GM21515 (cell line): ENCODE results near the gene DFFB.

Source experiments
- ATAC-seq: cut with Tn5 transposase; IDR thresholded peaks from one replicate; pipeline ENCODE4 v1.9.1; 2021; ENCODE audit not compliant: unreplicated experiment

Gene DFFB

DNA sequence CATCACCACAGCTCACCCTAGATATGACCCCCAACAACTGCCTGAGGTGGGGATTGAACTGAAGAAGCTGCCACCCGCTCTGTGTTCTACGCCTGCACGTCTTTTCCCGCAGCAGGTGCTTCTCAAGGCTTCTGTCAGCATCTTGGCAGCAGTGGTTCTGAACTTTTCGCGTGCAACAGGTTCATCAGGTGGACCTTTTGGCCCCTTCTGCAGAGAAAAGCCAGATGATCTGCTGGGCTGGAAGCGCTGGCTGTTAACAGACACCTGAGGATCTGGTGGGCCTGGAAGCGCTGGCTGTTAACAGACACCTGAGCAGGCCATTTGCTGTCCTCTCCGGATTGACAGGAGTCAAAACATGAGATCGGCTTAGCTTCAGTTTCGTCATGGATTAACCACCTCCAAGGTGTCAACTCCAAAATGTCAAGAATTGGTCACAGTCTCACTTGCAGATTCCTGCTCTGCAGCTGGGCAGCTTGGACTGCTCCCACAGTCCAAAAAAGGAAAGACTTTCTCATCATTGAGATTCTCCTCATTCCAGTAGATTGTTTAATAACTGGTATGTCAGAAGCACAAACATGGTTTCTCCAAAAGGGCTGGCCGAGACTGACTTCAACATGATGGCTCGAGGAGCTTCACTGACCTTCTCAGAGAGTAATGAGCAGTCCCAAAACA lies 38.1 kb downstream of the DFFB start:
- ATAC-seq = no peak

DNA sequence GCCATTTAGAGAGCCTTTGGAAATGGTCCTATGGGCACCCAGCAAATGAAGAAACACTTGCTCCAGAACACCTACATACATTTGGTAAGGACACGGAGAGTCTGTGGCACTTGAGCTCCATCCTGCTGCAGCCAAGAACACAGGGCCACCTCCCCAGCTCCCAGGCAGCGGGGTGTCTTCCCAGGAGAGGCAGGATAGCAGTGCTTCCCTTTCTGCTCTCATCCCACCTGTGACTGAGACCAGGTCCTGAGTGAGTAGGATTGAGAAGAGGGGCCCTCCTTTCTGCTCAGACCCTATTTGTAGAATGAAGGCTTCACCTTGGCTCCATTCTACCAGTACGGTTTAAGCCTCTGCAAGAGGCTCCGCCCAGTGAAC lies 38.7 kb downstream of the DFFB start:
- no peak for ATAC-seq

DNA sequence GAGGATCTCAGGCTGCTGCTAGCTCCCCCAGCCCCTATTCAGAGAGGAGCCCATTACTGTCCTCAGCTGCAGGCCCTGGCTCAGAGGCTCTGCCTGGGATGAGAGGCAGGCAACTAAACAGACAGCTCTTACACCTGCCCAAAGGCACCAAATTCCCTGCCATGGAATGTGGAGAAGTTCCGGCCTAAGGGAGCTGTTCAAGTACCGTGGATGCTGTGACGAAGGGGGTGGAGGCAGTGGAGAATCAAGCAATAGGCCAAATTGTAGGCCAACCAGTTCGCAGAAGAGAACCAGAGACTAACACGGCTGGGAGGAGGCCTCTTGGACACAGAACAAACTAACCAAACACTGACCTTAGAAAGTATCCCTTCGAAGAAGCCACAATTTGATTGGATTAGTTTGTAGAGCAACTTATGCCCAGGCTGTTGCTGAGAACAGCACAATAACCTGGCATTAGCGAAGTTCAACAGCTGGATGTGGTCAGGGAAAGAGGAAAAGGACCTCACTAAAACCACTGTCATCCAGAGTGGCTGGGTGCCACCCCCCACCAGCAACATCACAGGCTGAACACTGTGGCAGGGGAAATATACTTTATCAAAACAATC lies 39.2 kb downstream of the DFFB start:
- ATAC-seq = no peak

DNA sequence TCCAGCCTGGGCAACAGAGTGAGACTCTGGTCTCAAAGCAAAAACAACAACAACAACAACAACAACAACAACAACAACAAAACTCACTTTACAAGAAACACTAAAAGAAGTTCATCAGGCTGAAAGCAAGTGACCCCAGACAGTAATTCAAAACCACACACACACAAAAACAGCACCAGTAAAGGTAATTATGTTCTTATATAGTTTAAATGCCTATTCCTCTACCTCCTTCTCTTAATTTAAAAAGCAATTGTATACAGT lies 41.1 kb downstream of the DFFB start:
- no peak for ATAC-seq

DNA sequence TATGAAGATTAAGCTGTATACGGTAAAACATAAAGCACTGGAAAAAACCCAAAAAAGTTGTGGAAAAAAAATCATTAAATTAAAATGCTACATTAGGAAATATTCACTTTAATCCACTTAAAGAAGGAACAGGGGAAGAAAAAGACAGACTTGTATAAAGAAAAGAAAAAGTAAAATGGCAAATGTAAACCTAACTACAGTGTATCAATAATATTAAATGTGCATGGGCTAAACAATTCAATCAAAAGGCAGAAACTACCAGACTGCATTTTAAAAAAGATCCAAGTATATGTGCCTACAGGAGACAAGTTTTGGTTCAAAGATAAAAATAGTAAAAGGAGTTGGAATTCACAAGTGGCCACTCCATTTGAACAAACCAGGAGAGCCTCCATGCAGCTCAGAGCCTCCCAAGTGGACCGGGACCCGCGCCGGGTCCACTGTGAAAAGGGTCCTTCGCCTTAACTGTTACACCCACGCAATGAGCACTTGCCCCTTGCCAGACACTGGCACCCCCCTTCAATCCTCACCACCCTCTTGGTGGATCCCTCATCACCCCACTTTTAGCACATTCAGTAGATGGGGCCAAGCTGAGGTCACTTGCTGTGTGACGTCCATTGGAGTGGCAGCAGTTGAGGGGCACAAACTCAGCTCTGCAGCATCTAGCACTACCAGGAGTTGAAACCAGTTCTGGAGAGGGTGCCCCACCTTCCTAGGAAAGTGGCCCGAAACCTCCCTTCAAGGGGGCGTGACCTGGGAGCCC lies 41.9 kb downstream of the DFFB start:
- ATAC-seq = no peak

DNA sequence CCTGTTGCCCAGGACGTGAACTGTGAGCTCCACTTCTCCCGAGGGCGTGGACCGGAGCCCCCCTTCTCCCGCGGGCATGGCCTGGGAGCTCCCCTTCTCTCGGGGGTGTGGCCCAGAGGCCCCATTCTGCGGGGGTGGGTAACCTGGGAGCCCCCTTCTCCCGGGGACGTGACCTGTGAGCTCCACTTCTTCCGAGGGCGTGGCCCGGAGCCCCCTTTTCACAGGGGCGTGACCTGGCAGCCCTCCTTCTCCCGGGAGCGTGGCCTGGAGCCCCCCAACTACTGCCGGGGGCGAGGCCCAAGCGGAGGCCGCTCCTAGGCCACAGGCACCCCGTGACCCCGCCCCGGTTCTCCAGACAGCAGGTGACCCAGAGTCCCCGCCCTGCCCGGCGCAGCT lies 42.5 kb downstream of the DFFB start:
- ATAC-seq = peak; percentile 4

DNA sequence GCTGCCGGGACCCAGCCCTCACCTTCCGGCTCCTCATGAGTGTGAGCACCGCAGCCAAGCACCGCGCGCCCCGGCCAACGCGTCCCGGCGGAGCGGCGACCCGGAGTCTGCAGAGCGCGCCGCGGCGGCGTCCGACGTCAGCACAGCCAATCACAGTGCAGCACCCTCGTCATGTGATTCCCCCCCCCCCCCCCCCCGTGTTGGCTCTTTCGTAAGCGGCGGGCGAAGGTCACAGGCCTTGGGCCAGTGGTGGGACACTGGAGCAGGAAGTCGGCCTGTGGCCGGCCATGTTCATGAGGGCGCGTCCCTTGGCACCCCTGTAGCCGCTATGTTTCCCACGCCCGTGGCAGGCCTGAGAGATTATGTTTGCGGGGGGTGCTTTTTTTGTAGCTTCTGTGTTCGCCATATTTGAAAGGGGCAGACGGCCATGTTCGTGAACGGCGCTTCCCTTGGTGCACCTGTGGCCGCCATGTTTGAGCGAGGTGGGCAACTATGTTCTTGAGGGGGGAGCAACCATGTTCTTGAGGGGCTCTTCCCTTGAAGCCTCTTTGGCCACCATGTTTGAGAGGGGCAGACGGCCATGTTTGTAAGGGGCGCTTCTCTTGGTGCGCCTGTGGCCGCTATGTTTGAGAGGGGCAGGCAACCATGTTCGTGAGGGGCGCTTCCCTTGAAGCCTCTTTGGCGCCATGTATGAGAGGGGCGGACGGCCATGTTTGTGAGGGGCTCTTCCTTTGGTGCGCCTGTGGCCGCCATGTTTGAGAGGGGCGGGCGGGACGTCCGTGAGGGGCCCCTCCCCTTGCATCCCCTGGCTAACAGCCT lies 43.1 kb downstream of the DFFB start, which contains the start of gene C1orf174:
TSS of gene C1orf174 (minus strand) at position 123 of the 819 bp plus-strand sequence. CDS start at position 37, 86 bp downstream.
- ATAC-seq = peak; percentile 71

DNA sequence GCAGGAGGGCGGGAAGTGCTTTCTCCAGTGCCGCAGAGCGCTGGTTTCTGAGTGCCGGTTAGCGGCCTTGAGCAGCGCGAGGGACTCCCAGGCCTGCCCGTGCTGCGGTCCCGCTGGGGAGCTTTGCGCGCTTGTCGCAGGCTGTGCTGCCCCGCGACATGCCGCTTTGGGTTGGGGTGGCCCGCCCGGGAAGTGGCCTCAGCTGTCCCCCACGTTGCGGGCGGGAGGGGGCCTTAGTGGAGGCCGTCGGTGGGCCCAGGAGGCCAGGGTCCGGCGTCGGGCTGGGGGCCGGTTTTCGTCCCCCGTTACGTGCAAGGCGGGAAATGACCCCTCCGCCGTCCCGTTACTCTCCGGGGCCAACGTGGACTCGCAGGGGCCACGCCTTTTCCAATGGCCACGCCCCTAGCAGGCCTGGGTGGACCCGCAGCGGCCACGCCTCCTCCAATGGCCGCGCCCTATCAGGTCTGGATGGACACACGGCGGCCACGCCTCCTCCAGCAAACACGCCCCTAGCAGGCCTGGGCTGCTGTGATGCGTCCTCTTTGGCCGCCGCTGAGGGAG lies 43.8 kb downstream of the DFFB start:
- peak; percentile 47 for ATAC-seq

DNA sequence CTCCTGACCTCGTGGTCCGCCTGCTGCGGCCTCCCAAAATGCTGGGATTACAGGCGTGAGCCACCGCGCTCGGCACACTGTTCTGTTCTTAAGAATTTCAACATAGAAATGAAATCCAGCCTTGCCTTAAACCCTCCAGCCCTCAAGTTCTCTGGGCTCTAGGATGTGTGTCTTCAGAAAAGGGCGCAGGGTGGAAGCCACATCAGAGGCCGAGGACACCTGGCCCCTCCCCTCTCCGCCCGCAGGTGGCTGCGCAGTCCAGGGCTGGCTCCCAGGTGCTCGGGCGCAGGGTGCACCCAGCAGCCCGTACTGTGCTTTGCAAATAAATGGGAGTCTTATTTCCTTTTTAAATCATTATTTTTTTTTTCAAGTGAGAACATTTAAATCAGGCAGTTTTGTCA lies 44.8 kb downstream of the DFFB start:
- ATAC-seq = no peak

DNA sequence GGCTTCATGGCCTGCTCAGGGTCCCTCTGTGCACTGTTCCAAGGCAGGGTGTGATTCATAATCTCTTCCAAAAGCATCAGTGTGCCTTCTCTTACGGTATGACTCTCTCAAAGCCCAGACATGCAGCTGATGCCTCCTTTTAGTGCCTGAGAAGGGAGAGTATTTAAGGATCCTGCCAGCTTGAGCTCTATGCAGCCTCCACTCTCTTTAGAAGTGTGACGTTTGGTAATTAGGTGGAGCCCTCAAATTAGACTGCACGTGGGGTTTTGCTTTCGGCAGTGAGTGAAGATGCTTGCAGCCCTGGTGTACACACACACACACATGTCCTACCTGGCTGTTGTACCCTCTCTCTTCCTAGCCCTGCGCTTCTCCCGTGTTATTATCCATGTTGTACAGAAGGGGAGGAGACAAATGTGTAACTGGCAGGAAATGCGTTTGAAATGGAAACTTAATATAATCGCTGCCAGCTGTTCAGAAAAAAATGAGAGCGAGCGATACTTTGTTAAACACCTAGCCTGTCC lies 45.4 kb downstream of the DFFB start:
- no peak for ATAC-seq

DNA sequence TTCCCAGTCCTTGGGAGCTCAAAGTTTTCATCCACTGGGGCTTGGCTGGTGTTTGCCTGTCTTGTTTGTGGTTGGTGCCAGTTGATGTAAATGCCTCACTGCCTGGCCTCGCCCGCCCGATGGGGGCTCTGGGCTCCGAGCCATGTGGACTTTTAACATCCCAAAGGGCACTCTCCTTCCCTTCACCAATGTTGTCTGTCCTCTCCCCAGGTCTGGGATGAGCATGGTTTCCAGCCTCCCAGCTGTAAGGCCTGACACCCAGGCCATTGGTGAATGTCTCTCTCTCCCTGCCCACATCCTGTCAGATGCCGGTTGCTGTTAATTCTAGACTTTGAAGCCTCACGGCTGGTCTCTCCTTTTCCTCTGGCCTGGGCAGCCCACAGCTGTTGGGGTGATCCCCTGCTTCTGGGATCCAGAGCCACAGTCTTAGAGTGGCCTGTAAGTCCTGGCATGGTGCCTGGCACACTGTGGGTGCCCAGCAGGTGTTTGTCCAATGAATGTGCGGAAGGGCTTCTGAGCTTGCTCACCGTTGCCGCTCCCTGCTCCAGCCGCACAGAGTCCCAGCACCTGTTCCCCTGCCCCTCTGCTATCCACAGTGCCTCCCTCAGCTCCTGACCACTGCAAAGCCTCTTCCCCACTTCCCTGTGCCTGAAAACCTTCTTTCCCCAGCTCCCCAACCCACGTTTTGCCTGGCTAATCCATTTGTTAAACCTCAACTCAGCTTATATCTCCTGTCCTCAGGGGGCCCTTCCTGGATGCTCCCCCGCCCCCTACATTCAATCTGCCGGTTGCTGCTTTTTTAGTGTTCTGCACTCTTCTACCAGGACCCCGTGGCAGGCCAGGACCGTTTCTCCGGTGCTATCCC lies 46.1 kb downstream of the DFFB start:
- no peak for ATAC-seq

DNA sequence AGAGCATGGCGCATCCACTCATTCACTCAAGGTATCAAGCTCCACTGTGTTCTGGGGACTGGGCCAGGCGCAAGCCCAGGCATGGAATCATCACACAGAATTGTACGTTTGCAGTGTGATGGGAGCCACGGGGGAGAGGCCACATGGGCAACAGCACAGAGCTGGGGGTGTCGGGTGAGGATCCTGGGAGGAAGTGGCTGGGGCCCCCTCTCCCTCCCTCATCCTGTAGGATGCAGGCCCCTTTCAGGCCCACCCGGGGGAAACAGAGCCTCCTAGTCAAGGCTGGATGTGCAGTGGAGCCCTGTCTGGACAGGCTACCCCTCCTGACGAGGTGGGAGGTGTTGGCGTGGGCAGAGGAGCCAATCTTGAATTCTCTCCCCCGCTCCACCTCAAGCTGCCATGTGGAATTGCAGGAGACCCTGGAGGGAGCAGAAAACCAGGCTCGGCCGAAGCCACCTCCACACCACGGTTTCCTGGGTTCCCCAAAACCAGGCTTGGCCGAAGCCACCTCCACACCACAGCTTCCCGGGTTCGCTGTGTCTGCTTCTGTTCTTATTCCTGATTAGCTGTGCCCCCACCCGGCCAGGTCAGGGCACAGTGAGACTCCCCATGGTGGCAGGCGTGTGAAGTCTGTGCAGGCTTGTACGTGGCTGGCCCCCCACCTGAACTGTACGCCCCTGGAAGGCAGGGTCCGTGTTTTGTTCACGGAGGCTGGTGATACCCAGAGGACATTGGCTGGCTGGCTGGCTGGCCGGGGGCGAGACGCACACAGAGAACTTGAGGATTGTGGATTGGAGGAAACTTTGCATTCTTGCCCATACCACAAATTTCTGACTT lies 46.9 kb downstream of the DFFB start:
- ATAC-seq = no peak

DNA sequence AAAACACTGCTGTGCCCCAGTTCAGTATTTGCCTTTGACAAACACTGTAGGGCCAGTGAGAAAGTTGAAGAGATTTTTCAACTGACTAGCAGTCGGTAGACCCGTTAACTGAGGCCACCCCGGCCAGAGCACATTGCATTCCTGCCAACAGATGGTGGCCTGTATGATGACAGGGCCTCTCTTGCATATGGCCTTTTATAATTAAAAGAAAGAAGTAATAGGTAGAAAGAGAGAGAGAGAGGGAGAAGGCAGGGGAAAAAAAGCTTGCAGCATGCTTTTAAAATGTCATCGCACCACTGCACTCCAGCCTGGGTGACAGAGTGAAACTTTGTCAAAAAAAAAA lies 47.5 kb downstream of the DFFB start:
- ATAC-seq = no peak

DNA sequence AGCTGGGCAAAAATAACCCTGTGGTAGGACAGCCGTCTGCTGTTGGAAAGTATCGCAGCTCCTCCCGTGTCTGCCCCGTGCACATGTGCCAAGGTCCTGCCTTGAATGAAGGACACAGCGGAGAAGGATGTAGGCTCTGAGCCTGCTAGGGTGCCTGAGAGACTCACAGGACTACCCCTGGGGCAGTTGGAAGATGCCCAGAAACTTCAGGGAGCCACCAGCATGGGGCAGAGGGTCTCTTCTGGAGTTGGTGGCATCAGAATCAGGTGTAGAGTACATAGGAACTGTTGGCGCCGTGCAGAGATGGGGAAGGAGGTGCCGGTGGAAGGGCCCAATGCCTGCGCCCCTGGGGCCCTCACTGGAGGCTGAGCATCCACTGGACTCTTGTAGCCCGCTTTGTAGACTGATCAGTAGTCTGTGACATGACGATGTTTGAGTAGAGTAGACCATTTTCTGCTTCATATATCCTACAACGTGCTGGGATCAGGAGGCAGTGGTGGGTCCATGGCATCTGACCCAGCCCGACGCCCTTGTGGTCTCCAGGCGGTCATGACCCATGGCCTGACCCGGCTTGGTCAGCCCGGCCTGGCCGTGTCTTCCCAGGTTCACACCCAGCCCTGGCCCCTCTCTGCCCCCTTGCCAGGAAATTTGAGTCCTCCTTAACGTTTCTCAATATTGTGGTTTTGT lies 48.1 kb downstream of the DFFB start:
- ATAC-seq = no peak

DNA sequence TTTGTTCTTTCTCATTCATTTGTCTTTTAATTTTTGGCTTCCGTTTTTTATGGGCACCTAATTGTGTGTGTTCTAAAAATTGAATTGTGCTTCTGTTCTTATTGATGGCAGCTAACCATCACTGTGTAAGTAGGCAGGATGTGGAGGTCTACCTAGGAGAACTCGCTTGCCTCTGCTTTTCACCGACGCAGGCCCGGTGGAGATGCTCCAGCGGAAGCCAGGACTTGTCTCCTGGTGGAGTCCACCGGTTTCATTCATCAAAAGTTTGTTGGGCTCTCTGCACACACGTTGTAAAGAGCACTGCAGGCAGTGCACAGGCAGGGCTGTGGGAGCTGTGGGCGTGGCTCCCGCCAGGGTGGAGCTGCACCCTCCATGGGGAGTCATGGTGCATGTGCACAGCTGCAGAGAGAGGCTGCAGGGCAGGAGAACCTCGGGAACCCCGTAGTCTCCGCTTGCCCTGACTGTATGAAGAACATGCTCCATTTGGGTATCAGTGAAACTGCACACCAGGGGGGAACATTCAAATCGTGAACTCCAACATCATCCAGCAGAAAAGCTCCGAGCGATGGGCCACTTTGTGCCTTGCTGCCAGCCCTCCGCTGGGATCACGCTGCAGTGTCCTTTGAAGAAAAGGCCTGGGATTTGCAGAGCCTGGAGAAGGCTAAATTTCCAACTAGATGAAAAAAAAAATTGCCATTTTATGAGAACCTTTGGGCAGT lies 48.8 kb downstream of the DFFB start:
- no peak for ATAC-seq

DNA sequence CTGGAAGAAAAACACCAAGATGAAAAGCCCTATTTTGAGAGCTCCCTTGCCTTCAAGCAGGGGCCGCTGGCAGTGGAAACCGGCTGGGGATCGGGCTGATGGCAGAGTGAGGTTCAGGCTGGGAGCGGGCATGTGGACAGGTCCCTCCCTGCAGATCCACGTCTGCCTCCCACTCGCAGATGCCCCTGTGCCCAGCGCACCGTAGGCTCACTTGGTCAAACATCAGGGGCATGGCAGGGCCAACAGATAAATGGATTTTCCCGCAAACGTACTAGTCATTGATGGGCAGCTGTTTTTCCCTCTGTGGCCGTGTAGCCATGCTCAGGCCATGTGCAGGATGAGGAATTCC lies 49.4 kb downstream of the DFFB start:
- no peak for ATAC-seq

DNA sequence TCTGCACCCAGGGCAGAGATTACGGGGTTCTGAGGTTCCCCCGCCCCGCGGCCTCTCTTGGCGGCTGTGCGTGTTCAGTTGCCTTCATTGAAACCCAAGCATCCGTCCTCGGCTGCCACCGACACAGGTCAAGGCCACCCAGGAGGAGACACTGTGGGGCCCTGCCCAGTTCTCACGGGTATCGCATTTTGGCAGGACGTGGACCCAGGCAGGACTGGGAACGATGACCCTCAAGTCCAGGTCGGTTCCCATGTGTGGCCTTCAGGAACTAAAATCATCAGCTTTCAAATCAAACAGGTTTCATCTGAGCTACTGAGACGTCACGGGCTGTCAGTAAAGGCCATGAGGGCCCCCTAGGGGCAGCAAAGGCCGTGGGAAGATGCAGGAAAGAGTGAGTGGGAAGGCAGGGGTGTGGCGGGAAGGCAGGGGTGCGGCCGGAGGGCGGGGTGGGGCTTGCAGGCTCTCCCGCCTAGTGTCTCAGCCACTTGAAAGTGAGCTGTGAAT lies 49.8 kb downstream of the DFFB start:
- no peak for ATAC-seq

DNA sequence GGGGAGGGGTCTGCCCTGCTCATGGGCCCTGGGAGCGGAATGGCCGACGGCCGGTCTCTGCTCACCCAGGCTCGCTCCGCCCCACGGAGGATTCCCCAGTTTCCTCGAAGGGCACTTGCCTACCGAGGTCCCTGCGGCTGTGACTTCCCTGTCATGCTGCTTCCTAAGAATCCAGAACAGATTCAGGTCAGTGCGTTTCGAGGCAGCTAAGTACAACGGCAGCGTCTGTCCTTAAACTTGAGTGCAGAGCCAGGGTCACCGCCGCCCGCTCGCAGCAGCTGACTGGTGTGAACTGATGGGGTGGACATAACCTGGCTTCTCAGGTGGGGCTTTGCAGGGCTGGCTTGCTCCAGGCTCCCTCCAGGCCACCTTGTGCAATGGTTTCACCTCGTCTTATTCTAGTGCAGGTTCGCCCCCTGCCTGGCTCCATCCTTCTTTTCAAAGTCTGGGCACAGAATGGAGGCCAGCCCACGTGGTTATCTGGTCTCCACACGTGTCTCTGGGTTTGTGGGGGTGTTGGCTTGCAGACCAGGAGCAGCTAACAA lies 50.4 kb downstream of the DFFB start:
- no peak for ATAC-seq
